T-cell (primary cell): ENCODE measurements around the gene SBK3. TPM values are rescaled to one million over a fixed set of nuclear protein-coding genes. Genes with fewer than 3 reads are reported as not detected.

Experiments used
- ATAC-seq, 4 experiments: fragments of 200-7000 bp in 3 of 4; fragments of 150-1000 bp in 1 of 4; cut with Tn5 transposase; replicated peaks in 1 of 4; 1 replicate in 3 of 4; 2 replicates in 1 of 4; pipeline ENCODE4 v1.10.0; 2021; ENCODE audit warnings: moderate library complexity in 3 of 4, mild to moderate bottlenecking in 2 of 4, moderate number of reproducible peaks in 1 of 4
- CTCF ChIA-PET, 2 donors: fragments of 300-600 bp; sonication (Branson Sonifier 250); formaldehyde crosslinking; loops; one replicate each; lab custom pipeline; 2022; ENCODE audit warnings: antibody characterized with exemption in 2 of 2; lab: Charles Lee
- POLR2A ChIA-PET, 2 donors: fragments of 300-600 bp; sonication (Branson Sonifier 250); formaldehyde crosslinking; loops; one replicate each; lab custom pipeline; 2022; ENCODE audit warnings: antibody characterized with exemption in 2 of 2; lab: Charles Lee
- DNase-seq, 35 experiments: peaks; one replicate each; pipeline versions ENCODE4 v3.0.0 to v3.0.0-alpha.2; 2013 to 2023
- H3K27ac ChIP-seq: one replicate; pipeline ENCODE4 v1.5.1; 2013; ENCODE audit warnings: low read length
- H3K27me3 ChIP-seq, 2 experiments: replicated peaks in 1 of 2; 1 replicate in 1 of 2; 2 replicates in 1 of 2; pipeline versions ENCODE4 v1.6.1 to v1.7.0; 2013; ENCODE audit warnings: low read length in 1 of 2, mixed read lengths in 1 of 2; ENCODE audit not compliant: control insufficient read depth in 2 of 2, insufficient read depth in 2 of 2; ENCODE audit errors: extremely low read depth in 1 of 2
- H3K36me3 ChIP-seq, 2 donors: 1 replicate in 1 of 2; 2 replicates in 1 of 2; pipeline versions ENCODE4 v1.6.1 to v1.7.0; 2013; ENCODE audit warnings: low read length in 1 of 2; ENCODE audit not compliant: control insufficient read depth in 2 of 2, insufficient read depth in 1 of 2; ENCODE audit errors: extremely low read depth in 1 of 2
- H3K4me1 ChIP-seq, 2 experiments: 1 replicate in 1 of 2; 2 replicates in 1 of 2; pipeline versions ENCODE4 v1.6.1 to v1.7.0; 2013; ENCODE audit warnings: low read length in 2 of 2, mixed read lengths in 1 of 2; ENCODE audit not compliant: insufficient read depth in 2 of 2, control insufficient read depth in 1 of 2; ENCODE audit errors: extremely low read depth in 1 of 2
- H3K4me3 ChIP-seq, 2 donors: 1 replicate in 1 of 2; 2 replicates in 1 of 2; pipeline versions ENCODE4 v1.5.1 to v1.7.0; 2013; ENCODE audit warnings: mild to moderate bottlenecking in 2 of 2, low read length in 1 of 2, moderate library complexity in 1 of 2; ENCODE audit not compliant: control insufficient read depth in 1 of 2; ENCODE audit errors: extremely low read depth in 1 of 2
- H3K9me3 ChIP-seq: 2 replicates; pipeline ENCODE4 v1.7.0; 2013
- H3K27ac Mint-ChIP-seq, 2 donors: one replicate each; pipeline ENCODE4 v1.8.0; 2020 to 2021; ENCODE audit warnings: mild to moderate bottlenecking in 2 of 2, mixed read lengths in 2 of 2
- H3K27me3 Mint-ChIP-seq, 2 donors: one replicate each; pipeline ENCODE4 v1.8.0; 2021 to 2022; ENCODE audit warnings: mixed read lengths in 2 of 2
- H3K36me3 Mint-ChIP-seq: one replicate; pipeline ENCODE4 v1.8.0; 2021; ENCODE audit warnings: mixed read lengths
- H3K4me1 Mint-ChIP-seq, 3 donors: one replicate each; pipeline ENCODE4 v1.8.0; 2020 to 2022; ENCODE audit warnings: mixed read lengths in 3 of 3, mild to moderate bottlenecking in 1 of 3
- H3K4me3 Mint-ChIP-seq, 3 donors: one replicate each; pipeline ENCODE4 v1.8.0; 2020 to 2022; ENCODE audit warnings: mild to moderate bottlenecking in 3 of 3, mixed read lengths in 3 of 3, moderate library complexity in 3 of 3
- H3K9me3 Mint-ChIP-seq, 3 donors: one replicate each; pipeline ENCODE4 v1.8.0; 2020 to 2022; ENCODE audit warnings: mixed read lengths in 3 of 3
- WGBS: methylation state at CpG from one replicate; pipeline ENCODE4 v1.1.5; 2013; ENCODE audit warnings: missing lambda C conversion rate; ENCODE audit not compliant: insufficient coverage; 5-methylcytosine and 5-hydroxymethylcytosine counted together
- total RNA-seq, 35 experiments: library from RNA in 6 of 35; stranded (reverse) in 6 of 35; fragments of 120-200 nt in 1 of 35; gene quantifications; one replicate each; pipeline versions ENCODE4 v1.2.1 to v1.2.4 and lab custom pipeline; 2013 to 2026

Gene SBK3
- total RNA-seq, 5 donors from 2014 or later (not counting 1 experiment from before 2014, with no cell fraction given), result not detected

- Mint-ChIP-seq H3K36me3 (no peaks in the 10 kb centered on the region), H3K27ac (no peak overlapping the region), H3K27me3 (peaks cover 14 to 35% of the 10 kb centered on the region in 2 donors), H3K4me1 (peaks cover 7 to 10% (median 10%) of the 10 kb centered on the region in 3 donors), H3K4me3 (no peak overlapping the region), H3K9me3 (no peaks in the 10 kb centered on the region)
- ATAC-seq (no peak), DNase-seq (no peak)
- no peaks in the 10 kb centered on the region for H3K36me3 ChIP-seq
- WGBS, result 72% methylated on average over 7 of the region's 10 CpGs
- ChIA-PET POLR2A (interaction anchor here in 1 of 2 donors (0.5 kb wide), 1 partner anchor 19 kb away, joined by 4 read pairs; no protein-coding TSS in a partner anchor), CTCF (interaction anchor here in 1 of 2 donors (0.7 to 0.9 kb wide), 2 partner anchors 13 to 367 kb away, joined by 3 read pairs; no protein-coding TSS in a partner anchor)
- H3K9me3 ChIP-seq, result no peaks in the 10 kb centered on the region
- H3K27ac ChIP-seq, result no peak overlapping the region
- no peak overlapping the region for H3K4me3 ChIP-seq
- H3K4me1 ChIP-seq, result peaks cover 0 to 13% of the 10 kb centered on the region in 2 experiments
- peaks cover 0 to 46% of the 10 kb centered on the region in 2 experiments for H3K27me3 ChIP-seq
These were observed 37.2 kb downstream of the SBK3 start for GRCh38 chr19:55508120-55508519.

- no peaks in the 10 kb centered on the region for H3K9me3 Mint-ChIP-seq
- H3K27me3 Mint-ChIP-seq, result peaks cover 7 to 14% of the 10 kb centered on the region in 2 donors
- Histone ChIP-seq H3K36me3 (no peaks in the 10 kb centered on the region), H3K27me3 (peaks cover 0 to 22% of the 10 kb centered on the region in 2 experiments), H3K9me3 (no peaks in the 10 kb centered on the region), H3K4me1 (peaks cover 0 to 15% of the 10 kb centered on the region in 2 experiments), H3K27ac (no peak overlapping the region), H3K4me3 (no peak overlapping the region)
- ChIA-PET POLR2A (no interaction called here), CTCF (interaction anchor here (0.6 to 2.4 kb wide), 9 partner anchors 13 to 345 kb away, joined by 3 to 21 read pairs (median 3); partner anchors contain the start of genes FIZ1 (in 1 of the 2) and ZNF865 (in 1 of the 2))
- peaks cover 10 to 22% (median 13%) of the 10 kb centered on the region in 3 donors for H3K4me1 Mint-ChIP-seq
- no peak overlapping the region for H3K27ac Mint-ChIP-seq
- no peaks in the 10 kb centered on the region for H3K36me3 Mint-ChIP-seq
- DNase-seq (no peak), ATAC-seq (no peak)
- WGBS, result 83% methylated on average over 10 of the region's 11 CpGs
- H3K4me3 Mint-ChIP-seq, result no peak overlapping the region
These were observed 40.4 kb downstream of the SBK3 start for GRCh38 chr19:55504981-55505380.

- 0% methylated on average over 5 of the region's 13 CpGs for whole genome bisulfite sequencing
- Histone ChIP-seq H3K4me1 (peaks cover 0 to 15% of the 10 kb centered on the region in 2 experiments), H3K4me3 (peak overlapping the region in 1 of 2 donors; percentile 50), H3K27me3 (peaks cover 0 to 19% of the 10 kb centered on the region in 2 experiments), H3K27ac (no peak overlapping the region), H3K9me3 (no peaks in the 10 kb centered on the region), H3K36me3 (no peaks in the 10 kb centered on the region)
- ChIA-PET POLR2A (interaction anchor here (0.5 to 0.8 kb wide), 3 partner anchors 42 to 150 kb away, joined by 3 to 10 read pairs (median 3); partner anchors contain the start of gene ZNF579 (in 1 of the 2)), CTCF (interaction anchor here (0.7 to 2.4 kb wide), 28 partner anchors 13 to 419 kb away, joined by 3 to 21 read pairs (median 4); partner anchors contain the start of genes FIZ1 (in 1 of the 2), HSPBP1 (in 1 of the 2), ISOC2 (in 1 of the 2) and KMT5C (in 1 of the 2))
- DNase-seq, result no peak
- ATAC-seq, result no peak
- H3K4me1 Mint-ChIP-seq, result peaks cover 10 to 22% (median 13%) of the 10 kb centered on the region in 3 donors
- peak overlapping the region in 1 of 2 donors; percentile 77 for H3K27ac Mint-ChIP-seq
- H3K36me3 Mint-ChIP-seq, result no peaks in the 10 kb centered on the region
- H3K27me3 Mint-ChIP-seq, result peaks cover 7 to 11% of the 10 kb centered on the region in 2 donors
- H3K4me3 Mint-ChIP-seq, result peak overlapping the region; percentile 73 to 78 (median 73)
- no peaks in the 10 kb centered on the region for H3K9me3 Mint-ChIP-seq
These were observed 41.1 kb downstream of the SBK3 start for GRCh38 chr19:55504252-55504603.

GRCh38 chr19:55503502-55504251 lies 41.7 kb downstream of the SBK3 start:
- Mint-ChIP-seq H3K27me3 (peaks cover 7 to 8% of the 10 kb centered on the region in 2 donors), H3K4me3 (peak overlapping the region; percentile 73 to 78 (median 73)), H3K4me1 (peaks cover 10 to 22% (median 13%) of the 10 kb centered on the region in 3 donors), H3K27ac (peak overlapping the region; percentile 31 to 77), H3K36me3 (no peaks in the 10 kb centered on the region), H3K9me3 (no peaks in the 10 kb centered on the region)
- Histone ChIP-seq H3K4me1 (peaks cover 0 to 15% of the 10 kb centered on the region in 2 experiments), H3K27ac (peak overlapping the region; percentile 2), H3K9me3 (no peaks in the 10 kb centered on the region), H3K4me3 (peak overlapping the region; percentile 50 to 79), H3K27me3 (peaks cover 0 to 16% of the 10 kb centered on the region in 2 experiments), H3K36me3 (no peaks in the 10 kb centered on the region)
- 7% methylated on average over 50 of the region's 64 CpGs for WGBS
- CTCF ChIA-PET, result interaction anchor here (0.6 to 2.4 kb wide), 26 partner anchors 10 to 419 kb away, joined by 3 to 21 read pairs (median 4); partner anchors contain the start of genes HSPBP1 (in 1 of the 2), ISOC2 (in 1 of the 2), KMT5C (in 1 of the 2) and NAT14 (in 1 of the 2)
- ATAC-seq (peak; percentile 94 to 97 (median 96)), DNase-seq (peak; percentile 75 to 96 (median 87))
- POLR2A ChIA-PET, result interaction anchor here (0.5 to 0.8 kb wide), 4 partner anchors 42 to 151 kb away, joined by 3 to 10 read pairs (median 3); partner anchors contain the start of gene ZNF579 (in 1 of the 2)

GRCh38 chr19:55503157-55503501 lies 42.2 kb downstream of the SBK3 start:
- H3K27ac ChIP-seq, result no peak overlapping the region

More at GRCh38 chr19:55503157-55503501, 42.2 kb downstream of the SBK3 start:
- CTCF ChIA-PET, result interaction anchor here (0.8 to 2.4 kb wide), 12 partner anchors 26 to 418 kb away, joined by 3 to 21 read pairs (median 8); partner anchors contain the start of genes HSPBP1 (in 1 of the 2), ISOC2 (in 1 of the 2), KMT5C (in 1 of the 2) and ZNF784 (in 1 of the 2)
- POLR2A ChIA-PET, result no interaction called here
- 70% methylated on average over 16 of the region's 17 CpGs for WGBS
- no peak for ATAC-seq
- peaks cover 5 to 6% of the 10 kb centered on the region in 2 donors for H3K27me3 Mint-ChIP-seq
- H3K27ac Mint-ChIP-seq, result peak overlapping the region; percentile 62 to 77
- peak overlapping the region; percentile 73 to 78 (median 73) for H3K4me3 Mint-ChIP-seq
- H3K36me3 ChIP-seq, result no peaks in the 10 kb centered on the region
- H3K4me1 ChIP-seq, result peaks cover 0 to 15% of the 10 kb centered on the region in 2 experiments
- peaks cover 10 to 22% (median 13%) of the 10 kb centered on the region in 3 donors for H3K4me1 Mint-ChIP-seq
- peak overlapping the region; percentile 50 to 79 for H3K4me3 ChIP-seq
- peaks cover 0 to 12% of the 10 kb centered on the region in 2 experiments for H3K27me3 ChIP-seq
- H3K36me3 Mint-ChIP-seq, result no peaks in the 10 kb centered on the region
- H3K9me3 ChIP-seq, result no peaks in the 10 kb centered on the region
- DNase-seq, result peak in 1 of 35 experiments; percentile 39
- no peaks in the 10 kb centered on the region for H3K9me3 Mint-ChIP-seq
